ENCODE results near the gene HSD11B1.

HSD11B1 gene

DNA sequence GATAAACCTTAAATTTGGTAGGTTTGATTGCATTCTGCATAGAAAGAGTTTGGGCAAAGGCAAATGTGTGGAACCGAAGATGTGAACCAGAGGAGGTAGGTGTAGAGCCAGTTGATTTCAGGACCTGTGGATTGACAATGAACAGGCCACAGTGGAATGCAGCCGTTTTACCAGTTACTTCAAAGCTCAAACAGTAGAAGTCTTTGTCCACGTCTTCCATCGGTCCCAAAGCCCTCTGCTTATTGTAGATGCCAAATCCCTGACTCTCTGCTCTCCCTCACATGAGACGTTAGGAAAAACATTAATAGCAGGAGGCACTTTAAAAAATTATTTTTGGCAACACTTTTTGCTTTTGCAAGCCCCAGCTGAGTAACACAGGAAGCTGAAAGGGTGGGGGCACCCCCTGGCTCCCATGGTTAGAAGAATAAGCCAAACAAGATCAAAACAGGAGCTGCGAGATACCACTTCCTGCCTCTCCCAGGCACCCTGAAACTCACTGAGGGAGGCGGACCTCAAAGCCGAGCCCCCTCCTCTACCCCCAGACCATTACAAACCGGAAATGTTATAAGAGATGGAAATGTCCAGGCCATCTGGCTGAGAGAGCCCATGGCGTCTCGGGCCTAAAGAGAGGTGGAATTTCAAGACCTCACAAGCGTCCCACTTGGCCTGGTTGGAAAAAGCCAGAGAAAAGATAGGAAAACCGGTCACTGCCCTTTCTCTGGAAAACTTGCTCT lies 64.7 kb downstream of the HSD11B1 start:
- H3K4me3 ChIP-seq (ENCODE audit: low read depth, low read length): peak overlapping the region; percentile 60
- TF ChIP-seq, protein P1, sequence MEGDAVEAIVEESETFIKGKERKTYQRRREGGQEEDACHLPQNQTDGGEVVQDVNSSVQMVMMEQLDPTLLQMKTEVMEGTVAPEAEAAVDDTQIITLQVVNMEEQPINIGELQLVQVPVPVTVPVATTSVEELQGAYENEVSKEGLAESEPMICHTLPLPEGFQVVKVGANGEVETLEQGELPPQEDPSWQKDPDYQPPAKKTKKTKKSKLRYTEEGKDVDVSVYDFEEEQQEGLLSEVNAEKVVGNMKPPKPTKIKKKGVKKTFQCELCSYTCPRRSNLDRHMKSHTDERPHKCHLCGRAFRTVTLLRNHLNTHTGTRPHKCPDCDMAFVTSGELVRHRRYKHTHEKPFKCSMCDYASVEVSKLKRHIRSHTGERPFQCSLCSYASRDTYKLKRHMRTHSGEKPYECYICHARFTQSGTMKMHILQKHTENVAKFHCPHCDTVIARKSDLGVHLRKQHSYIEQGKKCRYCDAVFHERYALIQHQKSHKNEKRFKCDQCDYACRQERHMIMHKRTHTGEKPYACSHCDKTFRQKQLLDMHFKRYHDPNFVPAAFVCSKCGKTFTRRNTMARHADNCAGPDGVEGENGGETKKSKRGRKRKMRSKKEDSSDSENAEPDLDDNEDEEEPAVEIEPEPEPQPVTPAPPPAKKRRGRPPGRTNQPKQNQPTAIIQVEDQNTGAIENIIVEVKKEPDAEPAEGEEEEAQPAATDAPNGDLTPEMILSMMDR (IDR thresholded peaks at IDR 0.05; ENCODE audit: borderline replicate concordance, insufficient read depth, low read depth, low read length): no peak

GRCh38 chr1:209769971-209770370 lies 65.3 kb downstream of the HSD11B1 start:
- TF ChIP-seq, protein P1 (IDR thresholded peaks at IDR 0.05; ENCODE audit: borderline replicate concordance, insufficient read depth, low read depth, low read length): no peak

GRCh38 chr1:209770636-209771415 lies 66.2 kb downstream of the HSD11B1 start:
- TF ChIP-seq, protein P1 (IDR thresholded peaks at IDR 0.05; ENCODE audit: borderline replicate concordance, insufficient read depth, low read depth, low read length): no peak
- peak overlapping the region; percentile 60 for H3K4me3 ChIP-seq (ENCODE audit: low read depth, low read length)

More at GRCh38 chr1:209769971-209770370, 65.3 kb downstream of the HSD11B1 start:
- H3K4me3 ChIP-seq (ENCODE audit: low read depth, low read length): peak overlapping the region; percentile 60

DNA sequence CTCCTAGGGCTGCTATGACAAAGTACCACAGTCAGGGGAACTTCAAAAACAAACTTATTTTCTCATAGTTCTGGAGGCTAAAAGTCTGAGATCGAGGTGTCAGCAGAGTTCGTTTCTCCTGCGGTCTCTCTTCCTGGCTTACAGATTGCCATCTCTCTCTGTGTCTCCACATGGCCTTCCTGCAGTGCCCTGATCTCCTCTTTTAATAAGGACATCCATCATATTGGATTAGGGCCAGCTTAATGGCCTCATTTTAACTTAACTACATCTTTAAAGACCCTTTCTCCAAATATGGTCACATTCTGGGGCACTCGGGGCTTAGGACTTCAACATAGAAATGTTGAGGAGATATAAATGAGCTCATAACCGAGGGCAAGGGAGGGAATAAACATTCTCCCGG lies 67.5 kb downstream of the HSD11B1 start:
- H3K4me3 ChIP-seq (ENCODE audit: low read depth, low read length): no peak overlapping the region
- TF ChIP-seq, protein P1 (IDR thresholded peaks at IDR 0.05; ENCODE audit: borderline replicate concordance, insufficient read depth, low read depth, low read length): no peak

- TF ChIP-seq, protein P1 (IDR thresholded peaks at IDR 0.05; ENCODE audit: borderline replicate concordance, insufficient read depth, low read depth, low read length): no peak
- no peak overlapping the region for H3K4me3 ChIP-seq (ENCODE audit: low read depth, low read length)
These were observed 69.9 kb downstream of the HSD11B1 start for GRCh38 chr1:209774592-209774991.

DNA sequence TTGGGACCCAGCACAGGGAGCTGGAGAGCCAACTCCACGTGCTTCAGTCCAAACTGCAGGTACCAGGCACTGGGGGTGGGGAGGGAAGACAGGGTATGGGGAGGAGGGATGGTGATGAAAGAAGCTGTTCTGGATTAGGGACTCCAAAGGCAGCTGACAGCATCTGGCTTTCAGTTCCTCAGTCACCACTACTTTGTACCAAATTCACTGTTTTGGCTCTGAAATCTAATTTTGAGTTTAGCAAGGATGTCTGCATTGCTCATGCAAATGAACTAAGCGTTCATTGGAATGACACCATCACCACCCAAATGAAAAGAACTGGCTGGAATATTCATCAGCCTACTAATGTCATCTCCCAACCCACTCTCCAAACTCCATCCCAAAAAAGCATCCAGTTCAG lies 71.0 kb downstream of the HSD11B1 start:
- TF ChIP-seq, protein P1 (IDR thresholded peaks at IDR 0.05; ENCODE audit: borderline replicate concordance, insufficient read depth, low read depth, low read length): no peak
- no peak overlapping the region for H3K4me3 ChIP-seq (ENCODE audit: low read depth, low read length)

All from GM12875 (cell line).